ENCODE measurements around the gene LTBR. TPM values are rescaled to one million over a fixed set of nuclear protein-coding genes. Genes with fewer than 3 reads are reported as not detected.
A peak's percentile ranks its signal among the peaks of the same experiment; 100 is the strongest.
"Not testable (repeated sequence)": the region's sequence is repeated elsewhere in the genome, so short reads cannot be mapped to it uniquely, and the experiment has no call there.

The LTBR gene
- total RNA-seq, 3 donors from 2014 or later = 90.1 to 115 (median 108) TPM

DNA sequence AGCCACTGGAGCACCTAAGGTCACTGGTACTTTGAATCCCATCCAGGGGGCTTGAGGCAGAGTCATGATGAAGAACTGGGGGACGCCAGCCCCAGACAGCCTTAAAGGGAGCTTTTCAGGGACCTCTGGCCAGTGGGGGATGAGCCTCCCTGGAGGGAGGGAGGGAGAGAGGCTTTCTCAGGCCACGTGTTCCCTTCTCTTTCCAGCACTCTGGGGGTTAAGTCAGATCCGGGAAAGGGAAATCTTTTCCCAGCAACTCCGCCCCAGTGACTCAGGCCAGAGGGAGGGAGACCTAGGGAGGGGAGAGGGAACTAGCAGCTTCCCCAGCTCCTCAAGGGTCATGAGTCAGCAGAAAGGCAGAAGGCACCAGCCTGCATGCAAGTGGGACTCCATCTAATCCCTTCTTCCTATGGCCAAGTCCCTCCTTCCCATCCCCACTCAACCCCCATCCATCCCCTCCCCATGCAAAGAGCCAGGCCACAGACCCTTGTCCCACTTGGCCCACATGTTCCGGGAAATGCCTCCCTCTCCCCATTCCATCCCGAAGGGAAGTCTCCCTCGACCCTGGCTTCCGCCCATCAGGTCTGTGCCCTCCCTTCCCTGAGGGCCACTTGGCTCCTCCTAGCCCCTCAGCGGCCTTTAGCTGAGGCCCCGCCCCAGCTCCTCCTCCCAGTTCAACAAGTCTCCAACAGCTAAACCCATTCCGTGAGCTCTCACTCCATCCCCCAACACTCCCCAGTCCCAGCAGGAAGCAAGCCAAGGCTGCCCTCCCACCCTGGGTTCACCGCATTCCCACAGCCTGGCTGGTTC, 47.7 kb upstream of the LTBR start:
- peak; percentile 89 to 91 for DNase-seq (ENCODE audit: low spot score in 2 of 2)
- intact Hi-C loops (cut with DNase I; ENCODE audit: low total_unique reads) = no loop called here
- H3K36me3 ChIP-seq = peaks cover 3% of the 10 kb centered on the region
- peak overlapping the region; percentile 95 to 98 for H3K27ac ChIP-seq
- peaks cover 10 to 55% of the 10 kb centered on the region in 2 donors for H3K4me1 ChIP-seq
- H3K9me3 ChIP-seq = no peaks in the 10 kb centered on the region
- H3K4me3 ChIP-seq = peak overlapping the region; percentile 88 to 91 (median 89)
- peak; percentile 62 for TF ChIP-seq POLR2A (IDR thresholded peaks at IDR 0.05)
- TF ChIP-seq, protein P1, sequence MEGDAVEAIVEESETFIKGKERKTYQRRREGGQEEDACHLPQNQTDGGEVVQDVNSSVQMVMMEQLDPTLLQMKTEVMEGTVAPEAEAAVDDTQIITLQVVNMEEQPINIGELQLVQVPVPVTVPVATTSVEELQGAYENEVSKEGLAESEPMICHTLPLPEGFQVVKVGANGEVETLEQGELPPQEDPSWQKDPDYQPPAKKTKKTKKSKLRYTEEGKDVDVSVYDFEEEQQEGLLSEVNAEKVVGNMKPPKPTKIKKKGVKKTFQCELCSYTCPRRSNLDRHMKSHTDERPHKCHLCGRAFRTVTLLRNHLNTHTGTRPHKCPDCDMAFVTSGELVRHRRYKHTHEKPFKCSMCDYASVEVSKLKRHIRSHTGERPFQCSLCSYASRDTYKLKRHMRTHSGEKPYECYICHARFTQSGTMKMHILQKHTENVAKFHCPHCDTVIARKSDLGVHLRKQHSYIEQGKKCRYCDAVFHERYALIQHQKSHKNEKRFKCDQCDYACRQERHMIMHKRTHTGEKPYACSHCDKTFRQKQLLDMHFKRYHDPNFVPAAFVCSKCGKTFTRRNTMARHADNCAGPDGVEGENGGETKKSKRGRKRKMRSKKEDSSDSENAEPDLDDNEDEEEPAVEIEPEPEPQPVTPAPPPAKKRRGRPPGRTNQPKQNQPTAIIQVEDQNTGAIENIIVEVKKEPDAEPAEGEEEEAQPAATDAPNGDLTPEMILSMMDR (IDR thresholded peaks at IDR 0.05) = no peak
- peak; percentile 72 to 97 (median 93) for TF ChIP-seq POLR2AphosphoS5 (IDR thresholded peaks at IDR 0.05)
- no peaks in the 10 kb centered on the region for H3K27me3 ChIP-seq

DNA sequence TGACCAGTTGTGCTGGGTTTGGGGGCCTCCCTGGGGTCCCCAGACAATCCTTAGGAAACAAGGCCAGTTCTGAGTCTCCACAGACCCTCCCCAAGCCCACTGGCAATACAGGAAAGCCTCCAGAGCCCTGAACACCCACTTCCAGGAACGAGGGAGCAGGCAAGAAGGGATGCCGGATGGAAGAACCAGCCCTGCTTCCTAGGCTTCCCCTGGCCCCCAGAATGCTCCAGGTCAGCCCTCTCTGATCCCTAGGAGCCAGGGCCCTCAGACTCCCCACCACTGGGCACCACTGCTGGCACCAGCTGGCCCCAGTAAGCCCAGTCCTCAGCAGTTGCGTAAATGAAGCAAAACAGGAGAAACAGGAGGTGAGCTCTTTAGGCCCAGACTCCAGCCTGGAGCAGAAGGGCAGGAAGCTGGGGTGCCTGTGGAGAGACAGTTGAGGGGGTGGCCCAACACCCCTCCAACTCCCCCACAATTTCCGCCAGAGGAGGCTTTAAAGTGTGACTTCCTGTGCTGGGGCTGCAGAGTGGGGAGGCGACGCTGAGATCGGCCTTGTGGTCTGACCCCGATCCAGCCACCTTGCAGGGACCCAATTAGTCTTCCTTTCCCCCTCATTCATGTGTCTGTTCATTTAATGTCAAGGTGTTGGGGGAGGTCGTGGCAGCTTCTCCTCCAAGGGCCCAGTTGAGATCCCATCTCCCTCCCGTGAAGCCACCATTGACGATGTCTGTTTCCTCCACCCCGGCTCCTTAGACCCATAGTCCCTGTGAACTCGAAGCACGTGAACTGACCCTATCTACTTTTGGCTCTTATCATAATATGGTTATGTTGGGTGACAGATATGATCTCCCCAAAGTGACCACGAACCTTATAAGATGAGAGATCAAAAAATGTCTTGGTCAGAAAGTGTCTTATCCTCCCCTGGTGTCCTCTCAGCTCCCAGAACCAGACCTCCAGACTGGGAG, 46.8 kb upstream of the LTBR start:
- Histone ChIP-seq H3K4me1 (peaks cover 12 to 57% of the 10 kb centered on the region in 2 donors), H3K27me3 (no peaks in the 10 kb centered on the region), H3K9me3 (no peaks in the 10 kb centered on the region), H3K4me3 (peak overlapping the region; percentile 88 to 91 (median 89)), H3K36me3 (no peaks in the 10 kb centered on the region), H3K27ac (peak overlapping the region; percentile 95 to 98)
- TF ChIP-seq POLR2A (IDR thresholded peaks at IDR 0.05) = no peak
- intact Hi-C loops (cut with DNase I; ENCODE audit: low total_unique reads) = no loop called here
- no peak for DNase-seq (ENCODE audit: low spot score in 2 of 2)

DNA sequence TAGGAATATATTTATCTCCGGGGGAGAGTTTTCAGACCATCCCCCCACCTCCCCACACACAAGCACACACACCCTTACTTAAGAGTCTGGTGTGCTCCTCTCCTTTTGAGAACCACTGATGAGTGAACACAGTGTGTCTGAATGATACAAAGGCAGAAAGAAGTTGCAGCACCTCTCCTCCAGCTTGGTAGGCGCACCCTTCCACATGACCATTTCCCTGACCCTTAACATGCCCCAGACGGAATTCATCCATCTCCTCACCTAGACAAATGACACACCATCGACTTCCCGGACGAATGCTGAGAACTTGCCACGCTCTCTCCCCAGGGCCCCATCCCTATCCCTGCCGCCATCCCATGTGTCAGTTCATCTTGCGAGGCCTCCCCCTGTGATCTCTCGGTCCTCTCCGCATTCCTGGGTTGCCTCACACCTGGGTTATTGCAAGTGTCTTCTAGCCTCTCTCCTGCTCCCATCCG, 46.0 kb upstream of the LTBR start:
- no peak for TF ChIP-seq POLR2A (IDR thresholded peaks at IDR 0.05)
- no peak for TF ChIP-seq POLR2AphosphoS5 (IDR thresholded peaks at IDR 0.05)
- TF ChIP-seq, protein P1 (IDR thresholded peaks at IDR 0.05) = no peak
- intact Hi-C loops (cut with DNase I; ENCODE audit: low total_unique reads) = no loop called here

DNA sequence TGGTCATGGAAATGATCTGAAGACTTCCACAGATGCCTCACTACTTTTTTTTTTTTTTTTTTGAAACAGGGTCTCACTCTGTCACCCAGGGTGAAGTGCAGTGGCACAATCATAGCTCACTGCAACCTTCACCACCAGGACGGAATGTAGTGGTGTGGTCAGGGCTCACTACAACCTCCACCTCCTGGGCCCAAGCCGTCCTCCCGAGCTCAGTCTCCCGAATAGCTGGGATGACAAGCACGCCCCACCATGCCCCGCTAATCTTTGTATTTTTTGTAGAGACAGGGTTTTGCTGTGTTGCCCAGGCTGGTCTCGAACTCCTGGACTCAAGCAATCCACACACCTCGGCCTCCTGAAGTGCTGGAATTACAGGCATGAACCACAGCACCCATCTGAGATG, 45.4 kb upstream of the LTBR start:
- H3K27ac ChIP-seq = peak overlapping the region; percentile 98 to 99
- H3K9me3 ChIP-seq; intact Hi-C loops (cut with DNase I; ENCODE audit: low total_unique reads); H3K36me3 ChIP-seq; H3K27me3 ChIP-seq; DNase-seq (ENCODE audit: low spot score in 2 of 2): not testable (repeated sequence)
- peak overlapping the region; percentile 88 to 91 (median 89) for H3K4me3 ChIP-seq
- peaks cover 20 to 60% of the 10 kb centered on the region in 2 donors for H3K4me1 ChIP-seq

More for the DNA sequence above, 46.0 kb upstream of the LTBR start:
- H3K27me3 ChIP-seq = no peaks in the 10 kb centered on the region
- H3K27ac ChIP-seq = peak overlapping the region; percentile 95 to 98
- peaks cover 16 to 63% of the 10 kb centered on the region in 2 donors for H3K4me1 ChIP-seq
- DNase-seq (ENCODE audit: low spot score in 2 of 2) = no peak
- peak overlapping the region; percentile 88 to 91 (median 89) for H3K4me3 ChIP-seq
- H3K36me3 ChIP-seq = no peaks in the 10 kb centered on the region
- H3K9me3 ChIP-seq = no peaks in the 10 kb centered on the region

DNA sequence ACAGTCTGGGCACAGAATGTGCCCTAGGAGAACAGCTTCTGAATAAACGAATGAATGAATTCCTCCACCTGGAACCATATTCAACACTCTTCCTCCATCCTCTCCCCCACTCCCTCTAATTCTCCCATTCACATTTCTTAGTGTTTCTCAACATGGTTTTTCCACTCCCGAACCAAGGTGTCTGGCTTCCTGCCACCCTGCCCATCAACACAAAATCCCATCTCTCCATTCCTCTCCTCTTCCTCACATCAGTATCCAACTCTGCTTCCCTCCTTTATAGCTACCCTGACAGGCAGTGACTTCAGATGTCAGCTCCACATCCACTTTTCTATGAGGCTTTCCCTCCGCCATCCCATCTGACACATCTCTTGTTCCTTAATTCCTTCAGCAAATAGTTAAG, 45.0 kb upstream of the LTBR start:
- peak overlapping the region; percentile 98 to 99 for H3K27ac ChIP-seq
- no peaks in the 10 kb centered on the region for H3K27me3 ChIP-seq
- no peaks in the 10 kb centered on the region for H3K36me3 ChIP-seq
- peak overlapping the region; percentile 88 to 91 (median 89) for H3K4me3 ChIP-seq
- no peaks in the 10 kb centered on the region for H3K9me3 ChIP-seq
- no peak for TF ChIP-seq POLR2AphosphoS5 (IDR thresholded peaks at IDR 0.05)
- no peak for TF ChIP-seq POLR2A (IDR thresholded peaks at IDR 0.05)
- TF ChIP-seq, protein P1 (IDR thresholded peaks at IDR 0.05) = no peak
- H3K4me1 ChIP-seq = peaks cover 18 to 56% of the 10 kb centered on the region in 2 donors
- no peak for DNase-seq (ENCODE audit: low spot score in 2 of 2)
- intact Hi-C loops (cut with DNase I; ENCODE audit: low total_unique reads) = loop anchor here (1.0 kb wide), 1 partner anchor 195 kb away; the partner anchor contains the start of gene GAPDH
